A673 (cell line): ENCODE results near the gene CDCA7L. TPM values are rescaled to one million over a fixed set of nuclear protein-coding genes. Genes with fewer than 3 reads are reported as not detected.
"Not testable (repeated sequence)": the region's sequence is repeated elsewhere in the genome, so short reads cannot be mapped to it uniquely, and the experiment has no call there.

Experiments
- BruUV-seq: library from RNA; stranded (reverse); fragments of 400-500 nt; replicated peaks from 2 replicates; lab custom pipeline; 2021; lab: Mats Ljungman, UMichigan
- CTCF ChIA-PET: fragments of 300-600 bp; sonication (Branson Sonifier 250); formaldehyde crosslinking; loops from one replicate; lab custom pipeline; 2022; ENCODE audit warnings: antibody characterized with exemption; lab: Charles Lee
- POLR2A ChIA-PET: fragments of 300-600 bp; sonication (Branson Sonifier 250); formaldehyde crosslinking; loops from one replicate; lab custom pipeline; 2022; ENCODE audit warnings: antibody characterized with exemption; ENCODE audit not compliant: low non-redundant PET; lab: Charles Lee
- DNase-seq: peaks from one replicate; pipeline ENCODE4 v3.0.0-alpha.2; 2015; ENCODE audit warnings: low spot score
- H3K27ac ChIP-seq: fragments of 200-600 bp; sonication (generic); 2 replicates; pipeline ENCODE4 v1.5.1; 2016; ENCODE audit warnings: mixed run types, low read depth, mild to moderate bottlenecking, mixed read lengths, antibody characterized with exemption, low read length; ENCODE audit not compliant: poor library complexity, severe bottlenecking
- H3K27me3 ChIP-seq: fragments of 200-600 bp; sonication (generic); replicated peaks from 2 replicates; pipeline ENCODE4 v1.6.1; 2017; ENCODE audit warnings: mixed run types, low read depth, mild to moderate bottlenecking, mixed read lengths, antibody characterized with exemption, low read length; ENCODE audit not compliant: insufficient read depth, poor library complexity
- H3K36me3 ChIP-seq: fragments of 200-600 bp; sonication (generic); 2 replicates; pipeline ENCODE4 v1.6.1; 2016; ENCODE audit warnings: mixed run types, mild to moderate bottlenecking, mixed read lengths, antibody characterized with exemption, low read length; ENCODE audit not compliant: insufficient read depth, poor library complexity, severe bottlenecking
- H3K4me1 ChIP-seq: fragments of 200-600 bp; sonication (generic); 2 replicates; pipeline ENCODE4 v1.6.1; 2017; ENCODE audit warnings: mixed run types, mild to moderate bottlenecking, mixed read lengths, antibody characterized with exemption, low read length; ENCODE audit not compliant: insufficient read depth, poor library complexity, severe bottlenecking
- H3K4me3 ChIP-seq: fragments of 200-600 bp; sonication (generic); 2 replicates; pipeline ENCODE4 v1.5.1; 2016; ENCODE audit warnings: low read depth, mixed run types, mild to moderate bottlenecking, mixed read lengths, low read length; ENCODE audit not compliant: poor library complexity, severe bottlenecking
- H3K9me3 ChIP-seq: fragments of 200-600 bp; sonication (generic); 2 replicates; pipeline ENCODE4 v1.6.1; 2016; ENCODE audit warnings: mixed run types, low read depth, mild to moderate bottlenecking, mixed read lengths, antibody characterized with exemption, low read length; ENCODE audit not compliant: poor library complexity, severe bottlenecking
- CTCF ChIP-seq: fragments of 300-800, 200-600 bp; sonication (generic); conservative IDR thresholded peaks from 2 replicates; pipeline ENCODE4 v1.5.1; 2017; ENCODE audit warnings: low read depth, mild to moderate bottlenecking, antibody characterized with exemption, low read length, moderate library complexity, mixed read lengths
- EZH2 ChIP-seq: fragments of 200-600 bp; sonication (generic); IDR thresholded peaks from 2 replicates; pipeline ENCODE4 v1.6.1; 2017; ENCODE audit warnings: borderline replicate concordance, low read depth, mild to moderate bottlenecking, mixed read lengths, antibody characterized with exemption, low read length; ENCODE audit not compliant: poor library complexity, severe bottlenecking
- intact Hi-C: fragments of 100-400 bp; cut with micrococcal nuclease; formaldehyde crosslinking; loops from one replicate; pipeline ENCODE4 v1.10.0; 2022; ENCODE audit not compliant: unreplicated experiment
- total RNA-seq: library from RNA; stranded (reverse); gene quantifications from 2 replicates; pipeline ENCODE4 v1.2.3, GENCODE V29; 2021

The CDCA7L gene
- total RNA-seq, 1 experiment from 2014 or later = 89.2 TPM

- TF ChIP-seq CTCF = no peak
- no peak for TF ChIP-seq EZH2
- DNase-seq = no peak
- Histone ChIP-seq H3K36me3 (no peaks in the 10 kb centered on the region), H3K4me3 (no peak overlapping the region), H3K27me3 (no peaks in the 10 kb centered on the region), H3K9me3 (no peaks in the 10 kb centered on the region), H3K4me1 (no peaks in the 10 kb centered on the region), H3K27ac (no peak overlapping the region)
- intact Hi-C loops = no loop called here
- POLR2A ChIA-PET = no interaction called here
- BruUV-seq = no TSS peak
- CTCF ChIA-PET = no interaction called here
Measured at GRCh38 chr7:21884496-21884895, 61.2 kb downstream of the CDCA7L start.

- POLR2A ChIA-PET, H3K27ac ChIP-seq, H3K4me3 ChIP-seq, H3K27me3 ChIP-seq, DNase-seq, intact Hi-C loops, H3K4me1 ChIP-seq, H3K36me3 ChIP-seq, H3K9me3 ChIP-seq, CTCF ChIA-PET, BruUV-seq: not testable (repeated sequence)
Measured at GRCh38 chr7:21883501-21883900, 62.2 kb downstream of the CDCA7L start.

GRCh38 chr7:21883069-21883468 is 62.6 kb downstream of the CDCA7L start:
- Histone ChIP-seq H3K27me3 (no peaks in the 10 kb centered on the region), H3K27ac (no peak overlapping the region), H3K4me1 (no peaks in the 10 kb centered on the region), H3K4me3 (no peak overlapping the region), H3K36me3 (no peaks in the 10 kb centered on the region), H3K9me3 (no peaks in the 10 kb centered on the region)
- no peak for DNase-seq
- no peak; the same call in 1 of the 2 replicates for TF ChIP-seq CTCF
- no peak for TF ChIP-seq EZH2
- ChIA-PET POLR2A (no interaction called here), CTCF (no interaction called here)
- no TSS peak for BruUV-seq
- intact Hi-C loops = no loop called here

- intact Hi-C loops = loop anchor here (5.0 kb wide), 2 partner anchors 42 to 72 kb away; no protein-coding TSS in a partner anchor
- POLR2A ChIA-PET = no interaction called here
- no peaks in the 10 kb centered on the region for H3K9me3 ChIP-seq
- H3K27me3 ChIP-seq = no peaks in the 10 kb centered on the region
- TF ChIP-seq CTCF = no peak
- TF ChIP-seq EZH2 = no peak
- CTCF ChIA-PET = no interaction called here
- no peaks in the 10 kb centered on the region for H3K36me3 ChIP-seq
- no TSS peak for BruUV-seq
- H3K4me3 ChIP-seq = no peak overlapping the region
- no peak overlapping the region for H3K27ac ChIP-seq
- DNase-seq = no peak
- peaks cover 52% of the 10 kb centered on the region for H3K4me1 ChIP-seq
Measured at GRCh38 chr7:21869785-21870402, 75.8 kb downstream of the CDCA7L start.
